SK-N-SH (cell line): ENCODE measurements around the gene SLC25A25.

Source experiments
- CTCF ChIP-seq: fragments of 200-600 bp; sonication (generic); IDR thresholded peaks from 2 replicates; pipeline ENCODE4 v1.6.1; 2017; ENCODE audit warnings: antibody characterized with exemption, mild to moderate bottlenecking, moderate library complexity
- POLR2AphosphoS5 ChIP-seq: IDR thresholded peaks from 2 replicates; pipeline ENCODE4 v1.6.1; 2012; ENCODE audit warnings: low read depth, low read length
- TAF1 ChIP-seq: IDR thresholded peaks from 2 replicates; pipeline ENCODE4 v1.6.1; 2012; ENCODE audit warnings: low read depth, mild to moderate bottlenecking, low read length, moderate library complexity, borderline replicate concordance
- TF ChIP-seq, protein P1 (sequence below): IDR thresholded peaks from 2 replicates; pipeline ENCODE4 v1.4.0; 2012; ENCODE audit warnings: low read depth, borderline replicate concordance

- TF ChIP-seq CTCF: no peak
- TF ChIP-seq, protein P1, sequence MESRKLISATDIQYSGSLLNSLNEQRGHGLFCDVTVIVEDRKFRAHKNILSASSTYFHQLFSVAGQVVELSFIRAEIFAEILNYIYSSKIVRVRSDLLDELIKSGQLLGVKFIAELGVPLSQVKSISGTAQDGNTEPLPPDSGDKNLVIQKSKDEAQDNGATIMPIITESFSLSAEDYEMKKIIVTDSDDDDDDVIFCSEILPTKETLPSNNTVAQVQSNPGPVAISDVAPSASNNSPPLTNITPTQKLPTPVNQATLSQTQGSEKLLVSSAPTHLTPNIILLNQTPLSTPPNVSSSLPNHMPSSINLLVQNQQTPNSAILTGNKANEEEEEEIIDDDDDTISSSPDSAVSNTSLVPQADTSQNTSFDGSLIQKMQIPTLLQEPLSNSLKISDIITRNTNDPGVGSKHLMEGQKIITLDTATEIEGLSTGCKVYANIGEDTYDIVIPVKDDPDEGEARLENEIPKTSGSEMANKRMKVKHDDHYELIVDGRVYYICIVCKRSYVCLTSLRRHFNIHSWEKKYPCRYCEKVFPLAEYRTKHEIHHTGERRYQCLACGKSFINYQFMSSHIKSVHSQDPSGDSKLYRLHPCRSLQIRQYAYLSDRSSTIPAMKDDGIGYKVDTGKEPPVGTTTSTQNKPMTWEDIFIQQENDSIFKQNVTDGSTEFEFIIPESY: no peak
- no peak for TF ChIP-seq POLR2AphosphoS5
- no peak for TF ChIP-seq TAF1
These were observed 57.7 kb downstream of the SLC25A25 start for GRCh38 chr9:128125580-128126354.
